ENCODE results near the gene KIF13A. TPM values are rescaled to one million over a fixed set of nuclear protein-coding genes. Genes with fewer than 3 reads are reported as not detected.
"Not testable (repeated sequence)": the region's sequence is repeated elsewhere in the genome, so short reads cannot be mapped to it uniquely, and the experiment has no call there.

KIF13A gene
- total RNA-seq, 1 donor = 86.8 TPM

DNA sequence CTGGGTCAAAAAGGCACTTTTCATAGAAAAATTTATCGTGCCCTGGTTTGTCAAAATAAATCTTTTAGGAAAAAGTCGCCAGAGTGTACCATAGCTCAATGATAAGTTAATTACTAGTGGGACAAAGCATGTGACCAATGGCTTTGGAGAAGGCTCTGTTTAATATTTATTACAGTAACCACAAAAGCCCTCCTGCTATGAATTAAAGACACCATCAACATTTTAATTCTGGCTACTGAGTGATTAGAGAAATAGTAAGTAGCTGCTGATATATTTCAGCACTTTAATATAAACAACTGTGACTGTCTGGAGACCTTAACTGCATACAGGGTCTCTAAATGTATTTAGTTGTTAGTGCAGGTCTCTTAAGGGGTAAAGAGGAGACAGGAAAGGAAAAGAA is 38.3 kb downstream of the KIF13A start:
- TF ChIP-seq, protein P1, sequence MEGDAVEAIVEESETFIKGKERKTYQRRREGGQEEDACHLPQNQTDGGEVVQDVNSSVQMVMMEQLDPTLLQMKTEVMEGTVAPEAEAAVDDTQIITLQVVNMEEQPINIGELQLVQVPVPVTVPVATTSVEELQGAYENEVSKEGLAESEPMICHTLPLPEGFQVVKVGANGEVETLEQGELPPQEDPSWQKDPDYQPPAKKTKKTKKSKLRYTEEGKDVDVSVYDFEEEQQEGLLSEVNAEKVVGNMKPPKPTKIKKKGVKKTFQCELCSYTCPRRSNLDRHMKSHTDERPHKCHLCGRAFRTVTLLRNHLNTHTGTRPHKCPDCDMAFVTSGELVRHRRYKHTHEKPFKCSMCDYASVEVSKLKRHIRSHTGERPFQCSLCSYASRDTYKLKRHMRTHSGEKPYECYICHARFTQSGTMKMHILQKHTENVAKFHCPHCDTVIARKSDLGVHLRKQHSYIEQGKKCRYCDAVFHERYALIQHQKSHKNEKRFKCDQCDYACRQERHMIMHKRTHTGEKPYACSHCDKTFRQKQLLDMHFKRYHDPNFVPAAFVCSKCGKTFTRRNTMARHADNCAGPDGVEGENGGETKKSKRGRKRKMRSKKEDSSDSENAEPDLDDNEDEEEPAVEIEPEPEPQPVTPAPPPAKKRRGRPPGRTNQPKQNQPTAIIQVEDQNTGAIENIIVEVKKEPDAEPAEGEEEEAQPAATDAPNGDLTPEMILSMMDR (IDR thresholded peaks at IDR 0.05; ENCODE audit: insufficient read depth, low read length) = no peak
- DNase-seq (ENCODE audit: low read depth) = no peak
- H3K4me3 ChIP-seq (ENCODE audit: low read depth, low read length) = no peak overlapping the region

DNA sequence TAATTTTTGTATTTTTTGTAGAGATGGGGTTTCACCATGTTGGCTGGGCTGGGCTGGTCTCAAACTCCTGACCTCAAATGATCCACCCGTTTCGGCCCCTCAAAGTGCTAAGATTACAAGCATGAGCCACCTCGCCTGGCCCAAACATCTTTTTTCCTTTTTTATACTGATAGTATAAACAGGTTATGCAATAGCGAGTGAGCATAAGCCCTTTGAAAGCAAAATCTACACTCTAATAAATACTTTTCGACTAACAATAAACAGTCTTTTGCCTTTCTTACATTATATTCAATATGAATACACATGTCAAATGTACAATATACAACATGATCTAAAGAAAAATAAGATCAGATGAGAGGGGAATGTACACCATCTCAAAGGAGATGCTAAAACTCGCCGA is 38.7 kb downstream of the KIF13A start:
- TF ChIP-seq, protein P1 (IDR thresholded peaks at IDR 0.05; ENCODE audit: insufficient read depth, low read length) = no peak
- no peak for DNase-seq (ENCODE audit: low read depth)
- no peak overlapping the region for H3K4me3 ChIP-seq (ENCODE audit: low read depth, low read length)

DNA sequence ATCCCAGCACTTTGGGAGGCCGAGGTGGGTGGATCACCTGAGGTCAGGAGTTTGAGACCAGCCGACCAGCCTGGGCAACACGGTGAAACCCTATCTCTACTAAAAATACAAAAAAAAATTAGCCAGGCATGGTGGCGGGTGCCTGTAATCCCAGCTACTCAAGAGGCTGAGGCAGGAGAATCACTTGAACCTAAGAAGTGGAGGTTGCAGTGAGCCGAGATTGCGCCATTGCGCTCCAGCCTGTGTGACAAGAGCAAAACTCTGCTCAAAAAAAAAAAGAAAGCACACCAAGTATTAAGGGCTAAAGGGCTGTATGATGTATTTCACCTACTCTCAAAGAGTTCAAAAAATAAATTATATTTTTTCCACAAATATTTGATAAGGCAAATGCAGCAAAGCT is 39.9 kb downstream of the KIF13A start:
- not testable (repeated sequence) for DNase-seq (ENCODE audit: low read depth); H3K4me3 ChIP-seq (ENCODE audit: low read depth, low read length)

DNA sequence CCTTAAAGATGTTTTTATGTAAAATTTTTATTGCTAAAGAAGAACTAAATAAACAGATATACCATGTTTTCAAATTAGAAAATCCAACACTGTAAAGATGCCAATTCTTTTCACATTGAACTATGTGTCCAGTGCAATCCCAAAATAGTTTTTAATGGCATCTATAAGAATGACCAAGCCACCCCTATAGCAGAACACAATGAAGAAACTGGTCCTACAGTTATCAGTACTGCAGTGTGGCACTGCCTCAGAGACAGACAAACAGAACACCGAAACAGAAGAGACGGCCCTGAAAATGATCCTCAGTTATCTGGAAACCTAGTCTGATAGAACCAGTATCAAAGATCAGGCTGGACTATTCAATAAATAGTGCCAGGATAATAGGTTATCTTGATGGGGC is 41.9 kb downstream of the KIF13A start:
- H3K4me3 ChIP-seq (ENCODE audit: low read depth, low read length) = no peak overlapping the region
- DNase-seq (ENCODE audit: low read depth) = no peak
- TF ChIP-seq, protein P1 (IDR thresholded peaks at IDR 0.05; ENCODE audit: insufficient read depth, low read length) = no peak

DNA sequence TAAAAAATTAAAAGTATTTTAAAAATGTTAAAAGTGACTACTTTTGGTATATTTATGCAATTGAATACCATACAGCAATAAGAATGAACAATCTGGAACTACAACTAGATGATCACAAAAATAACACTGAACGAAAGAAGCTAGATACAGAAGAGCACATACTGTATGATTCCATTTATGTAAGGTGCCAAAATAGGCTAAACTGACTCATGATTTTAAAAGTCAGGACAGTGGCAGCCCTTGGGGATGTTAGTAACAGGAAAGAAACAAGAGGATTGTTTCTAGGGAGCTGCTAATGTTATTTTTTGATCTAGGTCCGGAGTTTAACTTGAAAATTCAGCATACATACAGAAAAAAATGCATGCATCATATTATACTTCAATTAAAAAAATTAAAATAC is 42.3 kb downstream of the KIF13A start:
- no peak overlapping the region for H3K4me3 ChIP-seq (ENCODE audit: low read depth, low read length)
- TF ChIP-seq, protein P1 (IDR thresholded peaks at IDR 0.05; ENCODE audit: insufficient read depth, low read length) = no peak
- DNase-seq (ENCODE audit: low read depth) = peak; percentile 64

DNA sequence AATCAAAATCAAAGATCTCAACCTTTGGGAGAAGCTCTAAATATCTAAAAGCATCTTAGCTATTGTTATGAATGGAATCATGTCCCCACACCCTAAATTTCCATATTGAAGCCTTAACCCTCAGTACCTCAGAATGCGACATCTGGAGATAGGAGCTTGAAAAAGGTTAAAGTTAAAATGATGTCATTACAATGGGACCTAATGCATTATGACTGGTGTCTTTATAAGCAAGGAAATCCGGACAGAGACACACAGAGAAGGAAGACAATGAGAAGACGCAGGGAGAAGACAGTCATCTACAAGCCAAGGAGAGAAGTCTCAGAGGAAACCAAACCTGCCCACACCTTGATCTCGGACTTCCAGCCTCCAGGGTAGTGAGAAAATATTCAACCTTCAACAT is 46.1 kb downstream of the KIF13A start:
- no peak for DNase-seq (ENCODE audit: low read depth)
- H3K4me3 ChIP-seq (ENCODE audit: low read depth, low read length) = no peak overlapping the region
- TF ChIP-seq, protein P1 (IDR thresholded peaks at IDR 0.05; ENCODE audit: insufficient read depth, low read length) = no peak

DNA sequence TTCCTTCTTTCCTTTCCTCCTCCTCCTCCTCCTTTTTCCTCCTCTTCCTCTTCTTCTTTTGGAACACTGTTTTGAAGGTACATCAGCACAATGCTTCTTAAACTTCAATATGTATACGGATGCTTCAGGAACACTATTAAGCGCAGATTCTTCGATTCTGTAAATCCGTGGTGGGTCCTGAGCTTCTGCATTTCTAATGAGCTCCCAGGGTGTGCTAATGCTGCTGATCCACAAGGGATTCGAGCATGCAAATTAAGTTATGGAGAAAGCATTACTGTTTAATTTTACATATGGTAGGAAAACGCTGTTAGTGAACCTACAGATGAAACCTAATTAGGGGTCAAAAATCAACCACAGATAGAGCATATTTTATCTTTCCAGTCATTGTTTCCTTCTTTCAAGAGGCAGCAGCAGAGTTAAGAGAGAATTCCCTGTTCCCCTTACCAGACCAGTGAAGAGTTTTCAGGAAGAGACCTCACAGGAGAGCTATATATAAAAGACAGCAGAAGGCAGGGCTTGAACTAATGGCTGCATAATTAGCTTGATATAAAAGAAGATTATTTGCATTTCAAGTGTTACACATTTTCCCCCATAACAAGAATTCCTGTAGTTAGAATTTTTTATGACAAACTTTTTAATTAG is 47.2 kb downstream of the KIF13A start:
- no peak for DNase-seq (ENCODE audit: low read depth)
- H3K4me3 ChIP-seq (ENCODE audit: low read depth, low read length) = no peak overlapping the region
- TF ChIP-seq, protein P1 (IDR thresholded peaks at IDR 0.05; ENCODE audit: insufficient read depth, low read length) = no peak
